WERI-Rb-1 (cell line): Measurements from ENCODE around the gene ALKBH3.

Source experiments
- DNase-seq: peaks from one replicate; pipeline ENCODE4 v3.0.0-alpha.2; 2020
- H3K27ac ChIP-seq: fragments of 250-450 bp; sonication (Bioruptor Pico); 2 replicates; pipeline ENCODE4 v1.5.1; 2020; ENCODE audit warnings: mild to moderate bottlenecking, moderate library complexity
- H3K27me3 ChIP-seq: fragments of 250-450 bp; sonication (Bioruptor Pico); 2 replicates; pipeline ENCODE4 v1.5.1; 2021; ENCODE audit warnings: mild to moderate bottlenecking, low read depth, moderate library complexity; ENCODE audit not compliant: insufficient read depth, severe bottlenecking
- H3K36me3 ChIP-seq: fragments of 250-450 bp; sonication (Bioruptor Pico); 2 replicates; pipeline ENCODE4 v1.5.1; 2020; ENCODE audit warnings: mild to moderate bottlenecking, moderate library complexity
- H3K4me3 ChIP-seq: 2 replicates; pipeline ENCODE4 v1.5.1; 2011; ENCODE audit warnings: low read depth, mild to moderate bottlenecking, control low read depth, low read length
- H3K9me3 ChIP-seq: fragments of 250-450 bp; sonication (Bioruptor Pico); 2 replicates; pipeline ENCODE4 v1.5.1; 2021; ENCODE audit warnings: mild to moderate bottlenecking, moderate library complexity; ENCODE audit not compliant: severe bottlenecking
- TF ChIP-seq, protein P1 (sequence below): IDR thresholded peaks from 2 replicates; pipeline ENCODE4 v1.5.1; 2011; ENCODE audit warnings: low read depth, mild to moderate bottlenecking, control low read depth, inconsistent platforms, low read length

The ALKBH3 gene

DNA sequence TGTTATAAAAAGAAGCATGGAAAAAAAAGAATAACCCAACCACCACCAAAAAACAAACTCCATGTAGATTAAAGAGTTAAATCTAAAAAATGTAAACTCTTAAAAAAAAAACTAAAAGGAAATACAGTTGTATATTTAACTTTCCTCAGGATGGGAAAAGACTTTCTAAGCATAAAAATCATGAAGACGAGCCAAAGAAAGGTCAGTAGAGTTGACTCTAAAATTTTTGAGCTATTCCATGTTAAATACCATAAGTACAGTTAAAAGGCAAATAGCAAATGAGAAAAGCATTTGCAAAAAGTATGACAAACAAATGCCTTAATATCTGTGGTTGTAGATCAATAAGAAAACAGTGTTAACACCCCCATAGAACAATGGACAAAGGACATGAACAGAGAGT is 33.8 kb downstream of the ALKBH3 start:
- no peak for DNase-seq
- Histone ChIP-seq H3K36me3 (peaks cover 9% of the 10 kb centered on the region), H3K27ac (no peak overlapping the region), H3K9me3 (no peaks in the 10 kb centered on the region), H3K4me3 (no peak overlapping the region), H3K27me3 (no peaks in the 10 kb centered on the region)
- TF ChIP-seq, protein P1, sequence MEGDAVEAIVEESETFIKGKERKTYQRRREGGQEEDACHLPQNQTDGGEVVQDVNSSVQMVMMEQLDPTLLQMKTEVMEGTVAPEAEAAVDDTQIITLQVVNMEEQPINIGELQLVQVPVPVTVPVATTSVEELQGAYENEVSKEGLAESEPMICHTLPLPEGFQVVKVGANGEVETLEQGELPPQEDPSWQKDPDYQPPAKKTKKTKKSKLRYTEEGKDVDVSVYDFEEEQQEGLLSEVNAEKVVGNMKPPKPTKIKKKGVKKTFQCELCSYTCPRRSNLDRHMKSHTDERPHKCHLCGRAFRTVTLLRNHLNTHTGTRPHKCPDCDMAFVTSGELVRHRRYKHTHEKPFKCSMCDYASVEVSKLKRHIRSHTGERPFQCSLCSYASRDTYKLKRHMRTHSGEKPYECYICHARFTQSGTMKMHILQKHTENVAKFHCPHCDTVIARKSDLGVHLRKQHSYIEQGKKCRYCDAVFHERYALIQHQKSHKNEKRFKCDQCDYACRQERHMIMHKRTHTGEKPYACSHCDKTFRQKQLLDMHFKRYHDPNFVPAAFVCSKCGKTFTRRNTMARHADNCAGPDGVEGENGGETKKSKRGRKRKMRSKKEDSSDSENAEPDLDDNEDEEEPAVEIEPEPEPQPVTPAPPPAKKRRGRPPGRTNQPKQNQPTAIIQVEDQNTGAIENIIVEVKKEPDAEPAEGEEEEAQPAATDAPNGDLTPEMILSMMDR, result no peak

DNA sequence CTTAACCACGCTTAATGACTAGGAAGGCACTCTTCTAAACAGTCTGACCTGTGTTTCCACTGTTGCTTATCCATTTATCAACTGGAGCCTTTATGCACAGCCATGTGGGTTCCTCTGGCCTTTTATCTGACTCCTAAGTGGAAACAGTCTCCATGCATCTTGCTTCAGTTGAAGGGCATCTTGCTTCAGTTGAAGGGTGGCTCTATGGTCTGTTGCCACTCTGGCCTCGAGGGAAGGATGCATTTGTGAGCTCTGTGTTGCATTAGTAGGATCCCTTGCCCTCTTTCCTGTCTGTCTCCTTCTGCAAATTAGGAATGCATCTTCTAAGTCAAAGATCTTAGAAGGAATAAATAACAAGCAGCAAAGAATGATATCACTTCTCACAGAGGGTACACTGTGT is 36.0 kb downstream of the ALKBH3 start:
- Histone ChIP-seq H3K36me3 (peaks cover 10% of the 10 kb centered on the region), H3K27me3 (no peaks in the 10 kb centered on the region), H3K4me3 (no peak overlapping the region), H3K27ac (no peak overlapping the region), H3K9me3 (no peaks in the 10 kb centered on the region)
- TF ChIP-seq, protein P1, result no peak
- no peak for DNase-seq

DNA sequence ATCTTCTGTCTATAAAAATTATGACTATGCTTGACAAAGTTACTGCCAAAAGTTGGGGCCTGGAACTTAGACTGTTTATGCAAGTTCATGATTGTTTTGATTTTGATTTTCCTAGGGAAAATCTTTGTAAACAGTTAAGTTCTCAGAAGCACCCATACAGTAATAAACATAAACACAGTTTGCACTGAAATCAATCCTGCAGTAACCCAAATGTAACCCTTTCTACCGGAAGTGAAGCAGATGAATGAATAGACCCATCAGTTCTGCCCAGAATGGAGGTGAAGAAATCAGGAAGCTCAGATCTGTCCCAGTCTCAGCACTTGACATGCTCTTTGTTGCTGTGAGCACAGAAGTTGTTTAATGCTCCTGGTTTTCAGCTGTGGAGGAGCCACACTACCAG is 37.2 kb downstream of the ALKBH3 start:
- peaks cover 10% of the 10 kb centered on the region for H3K36me3 ChIP-seq
- no peak overlapping the region for H3K27ac ChIP-seq
- no peaks in the 10 kb centered on the region for H3K27me3 ChIP-seq
- no peaks in the 10 kb centered on the region for H3K9me3 ChIP-seq
- no peak overlapping the region for H3K4me3 ChIP-seq
- TF ChIP-seq, protein P1, result no peak
- DNase-seq, result no peak

DNA sequence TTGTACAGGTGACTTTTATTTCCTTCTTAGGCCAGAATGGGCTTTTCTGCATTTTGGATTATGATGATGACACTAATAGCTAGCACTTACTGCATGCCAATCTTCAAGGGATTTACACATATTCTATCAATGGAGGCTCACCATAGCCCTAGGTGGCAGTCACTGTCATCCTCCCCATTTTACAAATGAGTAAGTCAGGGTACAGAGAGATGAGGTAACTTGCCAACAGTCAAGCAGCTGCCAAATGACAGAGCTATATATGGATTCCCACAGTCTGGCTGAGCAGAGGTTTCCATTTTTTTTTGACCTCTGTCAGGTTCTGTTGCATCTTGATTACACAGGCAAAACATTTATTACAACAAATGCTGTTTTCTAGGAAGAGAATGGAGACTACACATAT is 38.0 kb downstream of the ALKBH3 start:
- Histone ChIP-seq H3K27ac (no peak overlapping the region), H3K4me3 (no peak overlapping the region), H3K27me3 (no peaks in the 10 kb centered on the region), H3K9me3 (no peaks in the 10 kb centered on the region), H3K36me3 (peaks cover 10% of the 10 kb centered on the region)
- TF ChIP-seq, protein P1, result no peak
- DNase-seq, result no peak

DNA sequence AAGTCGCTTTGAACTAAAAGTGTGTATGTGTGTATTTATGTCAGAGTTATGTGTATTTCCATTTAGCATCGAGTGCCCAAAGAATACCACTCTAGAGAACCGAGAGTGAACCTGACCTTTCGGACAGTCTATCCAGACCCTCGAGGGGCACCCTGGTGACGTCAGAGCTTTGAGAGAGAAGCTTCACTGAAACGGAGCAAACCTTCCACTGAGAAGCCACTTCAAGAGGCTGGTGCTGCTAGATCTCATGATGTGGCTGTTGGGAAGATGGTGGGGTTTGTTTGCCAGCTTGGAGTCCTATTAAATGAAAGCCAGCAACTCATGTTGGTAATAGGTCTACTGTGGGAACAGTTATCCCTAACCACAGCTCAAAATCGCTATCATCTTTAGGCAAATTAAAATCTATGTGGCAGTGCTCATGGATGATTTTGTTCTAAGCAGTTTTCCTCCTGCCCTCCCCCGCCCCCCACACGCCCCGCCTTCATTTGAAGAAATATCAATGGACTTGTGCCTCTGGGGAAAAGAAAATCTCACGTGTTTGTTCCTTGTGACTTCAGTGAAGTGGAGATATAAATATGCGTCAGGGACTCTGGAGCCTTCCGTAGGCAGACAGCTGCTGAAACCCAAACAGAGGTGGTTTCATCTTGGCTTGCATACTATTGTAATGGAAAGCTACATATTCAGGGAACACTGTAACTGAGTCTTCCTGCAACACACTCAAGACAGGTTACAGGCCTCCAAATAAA is 39.4 kb downstream of the ALKBH3 start:
- Histone ChIP-seq H3K9me3 (no peaks in the 10 kb centered on the region), H3K27me3 (no peaks in the 10 kb centered on the region), H3K27ac (peak overlapping the region; percentile 70), H3K36me3 (peaks cover 10% of the 10 kb centered on the region), H3K4me3 (no peak overlapping the region)
- DNase-seq, result no peak
- TF ChIP-seq, protein P1, result no peak
